Right lobe of liver (tissue), 6 donors: ENCODE measurements around the gene ENTPD2. TPM values are rescaled to one million over a fixed set of nuclear protein-coding genes. Genes with fewer than 3 reads are reported as not detected.

Source experiments
- ATAC-seq, 4 donors: fragments of 200-7000 bp; cut with Tn5 transposase; one replicate each; pipeline ENCODE4 v1.9.1; 2020; ENCODE audit warnings: mild to moderate bottlenecking in 4 of 4, moderate library complexity in 4 of 4
- DNase-seq, 3 donors: peaks; one replicate each; pipeline ENCODE4 v3.0.0-alpha.2; 2020
- H3K27ac ChIP-seq, 3 donors: fragments of 200-600 bp; one replicate each; pipeline ENCODE4 v1.8.0; 2022
- H3K27me3 ChIP-seq, 2 donors: fragments of 200-600 bp; one replicate each; pipeline ENCODE4 v1.8.0; 2022
- H3K36me3 ChIP-seq, 4 donors: fragments of 200-600 bp; sonication (generic) in 1 of 4; one replicate each; pipeline versions ENCODE4 v1.5.1 to v1.8.0; 2017 to 2022; ENCODE audit warnings: control low read depth in 1 of 4
- H3K4me1 ChIP-seq, 4 donors: fragments of 200-600 bp; sonication (generic) in 1 of 4; one replicate each; pipeline versions ENCODE4 v1.5.1 to v1.8.0; 2017 to 2022; ENCODE audit warnings: control low read depth in 1 of 4
- H3K4me3 ChIP-seq, 3 donors: fragments of 200-600 bp; one replicate each; pipeline ENCODE4 v1.8.0; 2022
- H3K9me3 ChIP-seq, 4 donors: fragments of 200-600 bp; sonication (generic) in 1 of 4; one replicate each; pipeline versions ENCODE4 v1.5.1 to v1.8.0; 2017 to 2022; ENCODE audit warnings: control low read depth in 1 of 4
- CTCF ChIP-seq, 4 donors: fragments of 200-600 bp in 3 of 4; fragments of 450-650 bp in 1 of 4; IDR thresholded peaks; one replicate each; pipeline versions ENCODE4 v1.5.1 to v1.8.0; 2016 to 2022; ENCODE audit warnings: antibody characterized with exemption in 4 of 4, mild to moderate bottlenecking in 2 of 4
- POLR2A ChIP-seq: fragments of 450-650 bp; IDR thresholded peaks from one replicate; pipeline ENCODE4 v1.6.1; 2017; ENCODE audit warnings: antibody characterized with exemption, mild to moderate bottlenecking
- WGBS: methylation state at CpG from one replicate; pipeline ENCODE4 v1.1.6; 2018; ENCODE audit warnings: low coverage, low lambda C conversion rate; ENCODE audit not compliant: insufficient coverage; ENCODE audit errors: missing lambda C conversion rate; 5-methylcytosine and 5-hydroxymethylcytosine counted together
- intact Hi-C, 2 donors: fragments of 100-400 bp; cut with DNase I; formaldehyde crosslinking; loops; one replicate each; pipeline versions ENCODE4 v1.11.2 to v1.14.1; 2022
- total RNA-seq, 6 experiments: library from RNA; depleted of rRNA in 2 of 6; stranded (reverse); fragments of >200 nt in 2 of 6; fragmentation: NEBNext Ultra II Directional in 3 of 6; extraction: Animal tissue kit (Norgen Biotek cat#: 25700) in 3 of 6; gene quantifications; one replicate each; pipeline versions ENCODE4 v1.1.0 to v1.2.4, GENCODE V29; 2016 to 2023
- donor health status: DM: no; HTN: yes; CAD: no.
- donor health status: DM: no; HTN: no; CAD: no.
- donor health status: DM: no; HTN: no; CAD: no.
- donor health status: DM: no; HTN: yes; CAD: no.
- donor health status: DM: no; HTN: yes; CAD: no.

The ENTPD2 gene
- total RNA-seq, 6 experiments from 2014 or later = 0.50 to 2.1 (median 0.80) TPM

GRCh38 chr9:137076636-137077009, 22.8 kb upstream of the ENTPD2 start:
- Histone ChIP-seq H3K4me1 (peaks cover 0 to 10% (median 0%) of the 10 kb centered on the region in 4 donors), H3K36me3 (peaks cover 0 to 4% (median 0%) of the 10 kb centered on the region in 4 donors), H3K27me3 (peaks cover 0 to 16% of the 10 kb centered on the region in 2 donors), H3K27ac (no peak overlapping the region), H3K4me3 (peak overlapping the region in 2 of 3 donors; percentile 9 to 11), H3K9me3 (no peaks in the 10 kb centered on the region)
- DNase-seq = no peak
- WGBS = 92% methylated on average over 7 of the region's 15 CpGs
- TF ChIP-seq POLR2A = no peak
- TF ChIP-seq CTCF (IDR thresholded peaks at IDR 0.05) = no peak
- no peak for ATAC-seq
- intact Hi-C loops = no loop called here

DNA sequence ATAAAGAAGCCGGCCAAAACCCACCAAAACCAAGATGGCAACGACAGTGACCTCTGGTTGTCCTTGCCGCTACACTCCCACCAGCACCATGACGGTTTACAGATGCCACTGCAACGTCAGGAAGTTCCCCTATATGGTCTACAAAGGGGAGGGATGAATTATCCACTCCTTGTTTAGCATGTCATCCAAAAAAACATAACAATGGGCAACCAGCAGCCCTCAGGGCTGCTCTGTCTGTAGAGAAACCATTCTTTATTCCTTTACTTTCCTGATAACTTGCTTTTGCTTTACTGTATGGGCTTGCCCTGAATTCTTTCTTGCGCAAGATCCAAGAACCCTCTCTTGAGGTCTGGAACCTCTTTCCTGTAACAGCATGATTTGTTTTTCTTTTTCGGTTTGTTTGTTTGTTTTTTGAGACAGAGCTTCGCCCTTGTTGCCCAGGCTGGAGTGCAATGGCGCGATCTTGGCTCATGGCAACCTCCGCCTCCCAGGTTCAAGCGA, 21.5 kb upstream of the ENTPD2 start:
- Histone ChIP-seq H3K4me1 (peaks cover 0 to 13% (median 0%) of the 10 kb centered on the region in 4 donors), H3K4me3 (no peak overlapping the region), H3K27me3 (peaks cover 0 to 16% of the 10 kb centered on the region in 2 donors), H3K9me3 (no peaks in the 10 kb centered on the region), H3K36me3 (no peaks in the 10 kb centered on the region), H3K27ac (no peak overlapping the region)
- intact Hi-C loops = no loop called here
- 62% methylated on average over 7 of the region's 12 CpGs for WGBS
- no peak for ATAC-seq
- TF ChIP-seq CTCF (IDR thresholded peaks at IDR 0.05) (no peak), POLR2A (no peak)
- no peak for DNase-seq

DNA sequence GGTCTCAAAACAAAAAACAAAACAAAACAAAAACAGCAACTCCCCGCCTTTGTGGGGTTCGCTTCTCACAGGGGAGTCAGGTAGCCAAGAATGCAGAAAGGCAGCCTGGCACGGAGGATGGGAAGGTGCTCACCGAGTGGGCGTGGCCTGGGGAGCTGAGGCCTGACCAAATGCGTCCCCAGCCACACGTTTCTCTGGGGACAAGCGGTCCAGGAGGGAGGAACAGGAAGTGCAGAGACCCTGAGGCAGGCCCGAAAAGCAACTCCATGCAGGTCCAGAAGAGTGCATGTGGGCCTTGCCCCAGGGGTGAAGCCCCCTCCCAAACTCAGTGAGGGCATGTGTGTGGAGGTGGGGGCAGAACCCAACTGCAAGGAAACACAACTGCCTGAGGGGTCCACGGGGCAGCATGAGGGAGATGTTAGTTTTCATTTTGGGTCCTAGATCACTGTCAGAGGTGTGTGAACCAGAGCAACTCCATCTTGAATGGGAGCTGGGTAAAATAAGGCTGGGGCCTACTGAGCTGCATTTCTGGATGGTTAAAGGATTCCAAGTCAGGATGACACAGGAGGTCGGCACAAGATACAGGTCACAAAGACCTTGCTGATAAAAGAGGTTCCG, 20.9 kb upstream of the ENTPD2 start:
- no peak for DNase-seq
- no peak for ATAC-seq

DNA sequence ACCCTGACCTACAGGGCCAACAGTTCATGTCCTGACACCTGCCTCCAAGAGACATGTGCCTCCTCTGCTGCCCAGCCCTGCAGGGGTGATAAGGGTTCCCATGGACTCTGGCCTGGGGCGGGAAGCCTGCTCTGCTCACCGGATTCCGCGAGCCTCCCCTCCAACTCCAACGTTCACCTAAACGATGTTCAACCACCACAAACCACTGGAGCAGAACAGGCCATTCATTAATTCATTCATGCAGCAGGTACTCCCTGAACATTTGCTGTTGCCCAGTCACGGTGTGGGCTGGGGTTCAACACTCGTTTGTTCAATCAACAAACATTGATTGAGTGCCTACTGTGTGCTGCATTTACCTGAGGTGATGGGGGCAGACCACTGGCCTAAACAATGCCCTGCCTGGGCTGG, 20.1 kb upstream of the ENTPD2 start:
- no peak for ATAC-seq
- H3K4me3 ChIP-seq = no peak overlapping the region
- TF ChIP-seq POLR2A (no peak), CTCF (IDR thresholded peaks at IDR 0.05) (no peak)
- H3K4me1 ChIP-seq = peaks cover 0 to 13% (median 0%) of the 10 kb centered on the region in 4 donors
- no peak overlapping the region for H3K27ac ChIP-seq
- peaks cover 0 to 23% of the 10 kb centered on the region in 2 donors for H3K27me3 ChIP-seq
- no peaks in the 10 kb centered on the region for H3K36me3 ChIP-seq
- DNase-seq = no peak
- WGBS = 0% methylated on average over 1 of the region's 8 CpGs
- no peaks in the 10 kb centered on the region for H3K9me3 ChIP-seq
- intact Hi-C loops = no loop called here

More for the DNA sequence above, 20.9 kb upstream of the ENTPD2 start:
- intact Hi-C loops = no loop called here
- H3K4me1 ChIP-seq = peaks cover 0 to 13% (median 0%) of the 10 kb centered on the region in 4 donors
- H3K36me3 ChIP-seq = no peaks in the 10 kb centered on the region
- WGBS = 42% methylated on average over 5 of the region's 12 CpGs
- H3K27ac ChIP-seq = no peak overlapping the region
- TF ChIP-seq POLR2A = no peak
- TF ChIP-seq CTCF (IDR thresholded peaks at IDR 0.05) = no peak
- no peaks in the 10 kb centered on the region for H3K9me3 ChIP-seq
- peaks cover 0 to 16% of the 10 kb centered on the region in 2 donors for H3K27me3 ChIP-seq
- H3K4me3 ChIP-seq = no peak overlapping the region
